ENCODE results near the gene ZNF579. TPM values are rescaled to one million over a fixed set of nuclear protein-coding genes. Genes with fewer than 3 reads are reported as not detected.

ZNF579 gene
- total and polyA plus RNA-seq, 12 donors = 7.1 to 23.8 (median 10.4) TPM

GRCh38 chr19:55599468-55599841 lies 18.8 kb upstream of the ZNF579 start, which contains the start of gene FIZ1:
FIZ1 (minus strand) TSS chr19:55599517; CDS start chr19:55597865, 1,652 bp downstream.
- Histone ChIP-seq H3K4me3 (peak within 1 kb of the TSS; percentile 54 to 94 (median 76)), H3K4me1 (peaks cover 4 to 29% (median 21%) of the 10 kb centered on the region in 9 donors), H3K9me3 (no peaks in the 10 kb centered on the region), H3K27me3 (no peaks in the 10 kb centered on the region), H3K36me3 (peaks cover 0 to 39% (median 8%) of the 10 kb centered on the region in 9 donors), H3K27ac (peak within 1 kb of the TSS; percentile 96 to 100 (median 98))
- TF ChIP-seq CTCF (IDR thresholded peaks at IDR 0.05) = no peak
- peak; percentile 98 to 99 for DNase-seq
- ATAC-seq = peak; percentile 86 to 96 (median 94)
- 0% methylated on average over 23 of the region's 23 CpGs for WGBS, 2 donors
- intact Hi-C loops (cut with DNase I) = loop anchor here in 3 of 10 donors (1.0 to 5.0 kb wide), 5 partner anchors 25 to 83 kb away; partner anchors contain the start of genes SBK3 (in 1 of the 3) and ZNF784 (in 1 of the 3)

GRCh38 chr19:55598719-55599467 lies 18.2 kb upstream of the ZNF579 start:
- peak overlapping the region; percentile 54 to 94 (median 76) for H3K4me3 ChIP-seq
- ATAC-seq (peak; percentile 79 to 89 (median 84)), DNase-seq (peak; percentile 92 to 93)
- peaks cover 4 to 24% (median 16%) of the 10 kb centered on the region in 9 donors for H3K4me1 ChIP-seq
- H3K27ac ChIP-seq = peak overlapping the region; percentile 96 to 100 (median 98)
- no peaks in the 10 kb centered on the region for H3K9me3 ChIP-seq
- H3K36me3 ChIP-seq = peaks cover 0 to 42% (median 8%) of the 10 kb centered on the region in 9 donors
- WGBS, 2 donors = 5 to 7% methylated on average over 26 of the region's 26 CpGs
- H3K27me3 ChIP-seq = no peaks in the 10 kb centered on the region
- no peak for TF ChIP-seq CTCF (IDR thresholded peaks at IDR 0.05)
- intact Hi-C loops (cut with DNase I) = loop anchor here in 3 of 10 donors (1.0 to 5.0 kb wide), 5 partner anchors 25 to 82 kb away; partner anchors contain the start of genes SBK3 (in 1 of the 3) and ZNF784 (in 1 of the 3)

GRCh38 chr19:55598034-55598433 lies 17.4 kb upstream of the ZNF579 start:
- no peak for TF ChIP-seq CTCF (IDR thresholded peaks at IDR 0.05)
- Histone ChIP-seq H3K27ac (peak overlapping the region in 3 of 10 donors; percentile 36 to 100 (median 98)), H3K9me3 (no peaks in the 10 kb centered on the region), H3K4me1 (peaks cover 4 to 20% (median 15%) of the 10 kb centered on the region in 9 donors), H3K27me3 (no peaks in the 10 kb centered on the region), H3K36me3 (peaks cover 0 to 49% (median 8%) of the 10 kb centered on the region in 9 donors), H3K4me3 (peak overlapping the region in 1 of 10 donors; percentile 92)
- intact Hi-C loops (cut with DNase I) = loop anchor here in 3 of 10 donors (2.0 to 5.0 kb wide), 3 partner anchors 51 to 81 kb away; partner anchors contain the start of gene SBK3 (in 1 of the 3)
- WGBS, 2 donors = 83 to 86% methylated on average over 9 of the region's 9 CpGs
- DNase-seq (no peak), ATAC-seq (no peak)

GRCh38 chr19:55597501-55597921 lies 16.9 kb upstream of the ZNF579 start:
- intact Hi-C loops (cut with DNase I) = loop anchor here in 1 of 10 donors (5.0 kb wide), 2 partner anchors 50 to 80 kb away; partner anchors contain the start of gene SBK3
- no peak overlapping the region for H3K27ac ChIP-seq

More at GRCh38 chr19:55597501-55597921, 16.9 kb upstream of the ZNF579 start:
- H3K4me3 ChIP-seq = no peak overlapping the region
- no peak for TF ChIP-seq CTCF (IDR thresholded peaks at IDR 0.05)
- no peak for DNase-seq
- no peaks in the 10 kb centered on the region for H3K27me3 ChIP-seq
- no peak for ATAC-seq
- peaks cover 4 to 20% (median 15%) of the 10 kb centered on the region in 9 donors for H3K4me1 ChIP-seq
- peaks cover 0 to 48% (median 8%) of the 10 kb centered on the region in 9 donors for H3K36me3 ChIP-seq
- H3K9me3 ChIP-seq = no peaks in the 10 kb centered on the region
- 96 to 97% methylated on average over 30 of the region's 30 CpGs for WGBS, 2 donors
